ENCODE measurements around the gene PRXL2A. TPM values are rescaled to one million over a fixed set of nuclear protein-coding genes. Genes with fewer than 3 reads are reported as not detected.

The PRXL2A gene
- total RNA-seq, 1 donor from 2014 or later, result 73.5 TPM

DNA sequence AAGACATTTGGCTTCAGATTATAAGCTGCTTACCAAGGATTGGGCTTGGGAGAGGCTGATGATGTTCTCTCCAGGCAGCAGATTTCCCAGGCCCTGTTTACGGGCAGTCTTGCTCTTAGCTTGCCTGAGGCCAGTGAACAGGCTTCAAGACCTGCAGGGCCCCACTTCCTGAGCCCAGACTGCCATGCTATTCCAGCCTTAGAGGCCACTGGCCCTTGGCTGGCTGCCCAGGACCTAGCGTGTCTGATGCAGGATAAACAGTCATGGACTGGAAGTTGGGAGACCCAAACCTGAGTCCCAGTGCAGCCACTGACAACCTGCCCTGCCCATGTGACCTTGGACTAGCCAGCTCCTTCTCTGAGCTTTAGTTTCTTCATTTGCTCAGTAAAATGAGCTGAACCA lies 2.9 kb downstream of the PRXL2A start:
- TF ChIP-seq, protein P1, sequence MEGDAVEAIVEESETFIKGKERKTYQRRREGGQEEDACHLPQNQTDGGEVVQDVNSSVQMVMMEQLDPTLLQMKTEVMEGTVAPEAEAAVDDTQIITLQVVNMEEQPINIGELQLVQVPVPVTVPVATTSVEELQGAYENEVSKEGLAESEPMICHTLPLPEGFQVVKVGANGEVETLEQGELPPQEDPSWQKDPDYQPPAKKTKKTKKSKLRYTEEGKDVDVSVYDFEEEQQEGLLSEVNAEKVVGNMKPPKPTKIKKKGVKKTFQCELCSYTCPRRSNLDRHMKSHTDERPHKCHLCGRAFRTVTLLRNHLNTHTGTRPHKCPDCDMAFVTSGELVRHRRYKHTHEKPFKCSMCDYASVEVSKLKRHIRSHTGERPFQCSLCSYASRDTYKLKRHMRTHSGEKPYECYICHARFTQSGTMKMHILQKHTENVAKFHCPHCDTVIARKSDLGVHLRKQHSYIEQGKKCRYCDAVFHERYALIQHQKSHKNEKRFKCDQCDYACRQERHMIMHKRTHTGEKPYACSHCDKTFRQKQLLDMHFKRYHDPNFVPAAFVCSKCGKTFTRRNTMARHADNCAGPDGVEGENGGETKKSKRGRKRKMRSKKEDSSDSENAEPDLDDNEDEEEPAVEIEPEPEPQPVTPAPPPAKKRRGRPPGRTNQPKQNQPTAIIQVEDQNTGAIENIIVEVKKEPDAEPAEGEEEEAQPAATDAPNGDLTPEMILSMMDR (conservative IDR thresholded peaks at IDR 0.05), result no peak
- no peaks in the 10 kb centered on the region for H3K9me3 Mint-ChIP-seq
- DNase-seq (ENCODE audit: extremely low spot score, unreplicated experiment), result no peak
- H3K4me1 Mint-ChIP-seq (ENCODE audit: unreplicated experiment), result peaks cover 78% of the 10 kb centered on the region
- no peaks in the 10 kb centered on the region for H3K27me3 Mint-ChIP-seq
- H3K27ac Mint-ChIP-seq, result peak overlapping the region; percentile 86
- peaks cover 3% of the 10 kb centered on the region for H3K36me3 Mint-ChIP-seq
- peak overlapping the region; percentile 94 for H3K4me3 Mint-ChIP-seq

DNA sequence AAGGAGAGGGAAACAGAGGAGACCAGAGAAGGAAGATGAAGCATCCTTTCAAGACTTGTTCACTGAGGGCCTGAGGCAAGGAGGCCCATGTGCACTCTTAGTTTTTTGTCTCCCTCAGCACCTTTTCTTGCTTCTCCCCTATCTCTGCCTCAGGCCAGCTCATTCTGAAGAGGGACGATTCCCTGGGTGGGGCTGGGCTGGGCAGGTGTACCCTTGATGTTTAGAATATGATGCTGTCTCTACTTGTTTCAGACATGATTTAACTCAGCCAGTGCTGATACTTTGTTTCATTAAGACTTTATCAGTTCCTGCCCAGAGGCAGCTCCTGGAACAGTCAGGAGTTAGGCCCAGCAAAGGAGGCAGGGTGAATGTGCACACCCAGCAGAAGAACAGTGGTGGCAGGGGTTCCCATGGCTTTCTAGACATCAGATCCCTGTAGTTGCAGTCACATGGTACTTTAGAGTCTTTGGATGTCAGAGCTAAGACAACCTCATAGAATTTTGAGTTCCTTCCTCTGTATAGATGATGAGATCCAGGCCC lies 3.4 kb downstream of the PRXL2A start:
- TF ChIP-seq, protein P1 (conservative IDR thresholded peaks at IDR 0.05), result no peak
- H3K27ac Mint-ChIP-seq, result peak overlapping the region; percentile 86
- no peaks in the 10 kb centered on the region for H3K9me3 Mint-ChIP-seq
- peaks cover 80% of the 10 kb centered on the region for H3K4me1 Mint-ChIP-seq (ENCODE audit: unreplicated experiment)
- H3K4me3 Mint-ChIP-seq, result peak overlapping the region; percentile 57
- peaks cover 3% of the 10 kb centered on the region for H3K36me3 Mint-ChIP-seq
- DNase-seq (ENCODE audit: extremely low spot score, unreplicated experiment), result no peak
- no peaks in the 10 kb centered on the region for H3K27me3 Mint-ChIP-seq

DNA sequence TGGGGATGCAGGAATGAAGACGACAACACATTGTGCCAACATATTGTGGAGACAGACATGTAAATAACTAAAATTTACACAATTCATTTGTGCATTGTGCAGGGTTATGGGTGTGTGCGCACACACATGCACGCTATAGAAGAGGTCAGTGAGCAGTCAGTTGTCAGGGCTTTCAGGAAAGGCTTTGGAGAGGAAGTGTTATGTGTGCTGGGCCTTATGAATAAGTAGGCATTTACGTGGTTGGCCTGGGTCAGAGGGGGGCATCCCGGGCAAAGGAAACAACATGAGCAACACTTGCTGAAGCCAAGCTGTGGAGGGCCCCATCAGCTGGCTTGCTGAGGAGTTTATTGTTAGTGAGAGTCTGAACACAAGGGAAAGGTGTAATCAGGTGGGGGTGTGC lies 4.1 kb downstream of the PRXL2A start:
- peak overlapping the region; percentile 18 for H3K4me3 Mint-ChIP-seq
- H3K4me1 Mint-ChIP-seq (ENCODE audit: unreplicated experiment), result peaks cover 85% of the 10 kb centered on the region
- H3K27me3 Mint-ChIP-seq, result no peaks in the 10 kb centered on the region
- H3K27ac Mint-ChIP-seq, result peak overlapping the region; percentile 86
- H3K9me3 Mint-ChIP-seq, result no peaks in the 10 kb centered on the region
- peaks cover 6% of the 10 kb centered on the region for H3K36me3 Mint-ChIP-seq
- DNase-seq (ENCODE audit: extremely low spot score, unreplicated experiment), result no peak
- TF ChIP-seq, protein P1 (conservative IDR thresholded peaks at IDR 0.05), result no peak

- H3K4me1 Mint-ChIP-seq (ENCODE audit: unreplicated experiment), result peaks cover 82% of the 10 kb centered on the region
- TF ChIP-seq, protein P1 (conservative IDR thresholded peaks at IDR 0.05), result no peak
- H3K9me3 Mint-ChIP-seq, result no peaks in the 10 kb centered on the region
- H3K27me3 Mint-ChIP-seq, result no peaks in the 10 kb centered on the region
- peak overlapping the region; percentile 67 for H3K27ac Mint-ChIP-seq
- DNase-seq (ENCODE audit: extremely low spot score, unreplicated experiment), result no peak
- H3K36me3 Mint-ChIP-seq, result peaks cover 6% of the 10 kb centered on the region
- peak overlapping the region; percentile 24 for H3K4me3 Mint-ChIP-seq
These were observed 5.1 kb downstream of the PRXL2A start for GRCh38 chr10:80413271-80413996.

DNA sequence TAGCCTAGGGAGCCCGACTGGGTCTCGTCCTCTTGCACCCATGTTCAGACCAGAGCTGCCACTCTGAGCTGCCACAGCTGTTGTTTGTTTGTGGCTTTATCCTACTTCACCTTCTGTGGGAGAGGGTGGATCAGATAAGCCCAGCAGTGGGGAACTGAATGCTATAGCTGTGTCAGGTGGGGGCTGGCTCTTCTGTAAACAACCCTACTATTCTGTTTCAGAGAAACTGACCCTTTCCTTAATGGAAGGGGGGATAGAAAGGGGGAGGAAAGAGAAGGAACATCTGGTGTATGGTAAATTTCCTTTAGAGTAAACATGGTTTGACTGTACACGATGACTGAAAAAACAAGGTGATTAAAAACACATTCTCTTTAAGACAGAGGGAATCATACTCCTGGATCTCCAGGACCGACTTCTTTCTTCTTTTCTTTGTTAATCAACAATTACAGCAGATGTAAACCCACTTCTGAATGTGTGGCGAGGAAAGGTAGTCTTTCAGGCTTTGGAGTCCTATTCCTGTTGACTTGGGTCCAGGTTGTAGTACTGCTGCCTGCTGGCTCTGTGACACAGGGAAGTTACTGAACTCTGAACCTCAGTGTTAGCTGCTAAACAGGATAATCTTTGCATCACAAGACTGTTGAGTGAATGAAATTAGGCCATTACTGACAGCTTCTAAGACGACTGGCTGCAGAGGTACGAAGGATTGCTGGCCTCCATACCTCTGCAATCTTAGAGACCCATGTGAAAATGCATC lies 6.0 kb downstream of the PRXL2A start:
- Mint-ChIP-seq H3K4me3 (peak overlapping the region; percentile 24), H3K36me3 (peaks cover 6% of the 10 kb centered on the region), H3K27ac (peak overlapping the region; percentile 67), H3K27me3 (no peaks in the 10 kb centered on the region), H3K9me3 (no peaks in the 10 kb centered on the region), H3K4me1 (ENCODE audit: unreplicated experiment) (peaks cover 78% of the 10 kb centered on the region)
- DNase-seq (ENCODE audit: extremely low spot score, unreplicated experiment), result no peak
- TF ChIP-seq, protein P1 (conservative IDR thresholded peaks at IDR 0.05), result no peak
